Activated CD4-positive, alpha-beta T cell treated with anti-CD3 and anti-CD28 coated beads for 1 hour (primary cell): Measurements from ENCODE around the gene PARVA.

ENCODE experiments used
- DNase-seq: peaks from one replicate; pipeline ENCODE4 v3.0.0-alpha.2; 2020

The PARVA gene

DNA sequence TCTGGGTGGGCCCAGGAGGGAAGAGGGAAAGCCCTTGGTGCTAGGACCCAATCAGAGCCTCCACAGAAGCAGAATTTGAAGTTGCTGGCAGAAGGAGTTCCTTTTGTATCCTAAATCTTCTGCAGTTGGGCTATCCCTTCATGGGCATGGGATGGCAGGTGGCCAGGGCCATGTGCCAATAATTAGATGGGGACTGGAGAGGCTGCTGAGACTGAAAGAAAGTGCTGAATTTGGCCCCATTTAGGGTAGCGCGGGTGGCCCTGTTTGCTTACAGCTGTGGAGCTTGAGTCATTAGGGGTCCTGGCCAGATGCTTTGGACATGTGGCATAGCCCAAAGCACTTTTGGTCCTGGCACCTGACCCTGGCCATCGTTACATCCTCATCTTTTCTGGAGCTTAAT, 27.1 kb downstream of the PARVA start:
- DNase-seq: no peak

DNA sequence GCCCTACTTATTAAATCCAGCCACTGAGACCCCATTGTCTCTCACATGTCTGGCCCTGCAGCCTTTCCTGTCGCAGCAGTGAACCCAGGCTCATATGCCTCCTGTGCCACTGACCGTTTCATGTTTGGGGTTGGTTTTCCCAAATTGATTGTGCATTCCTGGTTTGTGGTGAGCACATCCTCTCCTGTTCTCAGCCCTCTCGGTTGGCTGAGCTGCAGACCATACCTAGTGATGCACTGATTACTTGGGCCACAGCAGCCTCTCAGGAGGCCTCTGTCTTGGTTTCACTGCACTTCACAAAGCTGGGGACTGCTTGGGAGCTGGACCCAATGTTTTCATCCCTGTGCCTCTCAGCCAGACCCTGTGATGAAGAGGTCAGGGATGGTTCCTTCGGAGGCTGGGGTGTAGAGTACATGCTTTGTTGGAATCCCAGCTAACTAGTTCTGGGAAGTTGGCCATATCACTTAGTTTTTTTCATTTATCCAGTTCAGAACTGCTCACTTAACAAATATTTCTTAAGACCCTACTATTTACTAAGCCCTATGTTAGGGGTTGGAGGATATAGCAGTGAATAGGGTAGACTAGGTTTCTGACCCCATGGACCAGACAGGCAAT, 30.9 kb downstream of the PARVA start:
- no peak for DNase-seq

GRCh38 chr11:12409621-12410005, 32.2 kb downstream of the PARVA start:
- DNase-seq: no peak

GRCh38 chr11:12410006-12410728, 32.8 kb downstream of the PARVA start:
- DNase-seq: no peak

- DNase-seq: no peak
Observed at GRCh38 chr11:12411393-12411792, 34.0 kb downstream of the PARVA start.

- DNase-seq: no peak
Observed at GRCh38 chr11:12411806-12412727, 34.7 kb downstream of the PARVA start.

DNA sequence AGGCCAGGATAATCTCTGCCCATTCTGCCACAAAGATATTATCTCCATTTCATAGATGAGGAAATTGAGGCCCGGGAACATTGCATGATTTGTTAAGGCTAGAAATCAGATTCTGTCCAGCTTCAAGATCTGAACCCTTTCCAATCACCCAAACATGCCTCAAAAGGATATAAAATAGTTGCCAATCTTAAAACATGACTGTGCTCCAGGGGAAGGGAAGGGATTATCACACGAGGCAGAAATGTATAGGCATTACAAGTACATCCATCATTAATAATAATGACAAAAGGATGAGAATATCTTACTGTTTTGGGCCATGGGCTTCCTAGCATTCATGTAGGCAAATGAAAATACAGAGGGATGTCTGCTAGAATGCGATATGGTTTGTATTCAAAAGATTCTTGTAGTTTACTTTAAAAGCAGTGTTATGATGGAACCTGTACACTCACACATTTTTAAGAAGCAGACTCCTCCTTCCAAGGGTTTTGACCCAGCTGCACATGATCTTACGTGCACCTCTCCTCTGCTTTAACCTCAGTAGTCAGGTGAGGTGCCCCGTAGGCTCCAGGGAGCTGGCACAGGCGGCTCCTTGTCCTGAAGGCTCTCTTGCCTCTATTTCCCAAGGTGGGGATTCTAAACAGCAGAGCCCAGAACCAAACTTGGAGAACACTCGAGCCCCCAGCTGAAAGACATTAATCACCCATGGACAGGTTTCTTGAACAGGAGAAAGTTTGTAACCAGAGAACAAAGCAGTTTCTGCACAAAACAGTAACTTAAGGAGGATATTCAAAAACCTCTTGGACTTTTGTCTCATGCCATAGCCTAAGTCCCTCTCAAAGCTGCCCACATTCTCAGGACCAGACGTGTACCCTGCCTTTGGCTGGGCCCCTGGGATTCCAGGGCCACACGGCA, 36.0 kb downstream of the PARVA start:
- no peak for DNase-seq

DNA sequence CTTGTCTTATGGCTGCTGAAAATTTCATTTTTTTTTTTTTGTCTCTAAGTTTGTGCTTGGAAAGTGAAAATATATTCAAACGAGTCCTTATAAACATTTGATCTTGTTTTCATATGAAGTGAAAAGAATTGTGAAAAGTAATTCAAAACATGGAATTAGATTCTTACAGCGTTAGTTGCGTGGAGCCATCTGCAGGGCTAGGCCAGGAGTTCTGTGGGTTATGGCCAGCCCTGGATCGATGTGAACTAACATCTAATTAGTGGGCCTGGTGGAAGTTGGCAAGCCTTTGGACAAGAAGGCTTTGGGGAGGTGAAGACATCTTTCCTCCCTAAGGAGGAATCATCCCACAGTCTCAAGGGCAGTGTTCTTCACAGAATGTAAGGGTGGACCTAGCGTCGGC, 37.2 kb downstream of the PARVA start:
- no peak for DNase-seq

- no peak for DNase-seq
Observed at GRCh38 chr11:12415342-12415966, 38.1 kb downstream of the PARVA start.

- DNase-seq: no peak
Observed at GRCh38 chr11:12416552-12416951, 39.2 kb downstream of the PARVA start.

DNA sequence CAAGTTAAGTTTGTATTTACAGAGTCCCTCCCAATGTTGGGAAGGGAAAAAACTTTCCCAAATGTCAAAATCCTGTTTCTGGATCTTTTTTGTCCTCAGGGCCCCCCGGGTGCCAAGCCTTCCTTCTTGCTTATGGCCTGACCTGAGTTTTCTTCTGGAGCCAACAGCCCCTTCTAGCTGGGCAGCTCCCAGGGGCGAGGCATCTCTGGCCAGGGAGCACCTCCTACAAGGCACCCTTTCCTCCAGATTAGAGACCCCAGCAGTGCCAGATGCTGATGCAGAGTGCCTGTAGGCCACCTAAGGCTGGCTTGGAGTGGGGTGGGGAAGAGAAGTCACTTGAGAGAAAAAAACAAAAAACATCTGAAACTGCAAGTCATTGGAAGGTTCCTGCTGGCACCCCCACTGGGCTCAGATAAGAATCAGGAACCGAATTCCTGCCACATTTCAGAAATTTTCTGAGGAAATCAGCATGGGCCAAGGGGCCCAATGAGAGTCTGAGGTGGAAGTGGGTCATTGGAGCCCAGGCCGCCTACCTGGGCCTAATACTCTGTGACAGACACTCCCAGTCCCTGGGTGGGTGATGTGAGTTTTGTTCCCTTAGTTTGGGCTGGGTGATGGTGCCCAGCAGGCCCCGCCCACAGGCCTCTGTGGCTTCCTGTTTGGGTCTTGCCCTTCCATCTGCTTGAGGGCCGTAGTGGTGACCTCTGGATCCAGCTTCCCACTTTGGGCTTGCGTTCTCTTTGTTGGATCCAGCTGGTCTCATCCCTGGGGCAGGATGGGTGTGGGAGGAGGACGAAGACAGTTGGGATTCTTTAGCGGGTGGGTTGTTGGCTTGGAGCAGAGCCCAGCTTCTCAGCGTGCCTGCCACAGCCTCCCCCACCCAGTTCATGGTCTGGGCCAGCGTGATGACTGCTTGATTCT, 40.6 kb downstream of the PARVA start:
- DNase-seq: no peak

- DNase-seq: no peak
Observed at GRCh38 chr11:12420040-12420439, 42.7 kb downstream of the PARVA start.

- no peak for DNase-seq
Observed at GRCh38 chr11:12420706-12421105, 43.3 kb downstream of the PARVA start.

- no peak for DNase-seq
Observed at GRCh38 chr11:12421386-12421785, 44.0 kb downstream of the PARVA start.

GRCh38 chr11:12426176-12426575, 48.8 kb downstream of the PARVA start:
- no peak for DNase-seq

DNA sequence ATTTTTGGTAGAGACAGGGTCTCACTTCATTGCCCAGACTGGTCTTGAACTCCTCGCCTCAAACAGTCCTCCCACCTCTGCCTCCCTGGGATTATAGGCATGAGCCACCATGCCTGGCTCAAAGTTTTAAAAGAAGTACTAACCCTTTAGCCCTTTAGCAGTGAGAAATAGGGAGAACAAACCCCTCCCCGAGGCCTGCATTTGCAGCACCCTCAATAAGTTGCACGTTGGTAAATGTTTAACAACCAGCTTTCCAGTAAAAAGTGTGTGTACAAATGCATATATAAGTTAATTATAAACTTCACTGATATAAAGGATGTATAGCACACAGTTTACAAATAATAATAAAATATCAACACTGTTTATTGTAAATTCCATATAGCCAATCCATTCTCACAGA, 51.8 kb downstream of the PARVA start:
- DNase-seq: no peak

- DNase-seq: no peak
Observed at GRCh38 chr11:12430351-12430750, 53.0 kb downstream of the PARVA start.

DNA sequence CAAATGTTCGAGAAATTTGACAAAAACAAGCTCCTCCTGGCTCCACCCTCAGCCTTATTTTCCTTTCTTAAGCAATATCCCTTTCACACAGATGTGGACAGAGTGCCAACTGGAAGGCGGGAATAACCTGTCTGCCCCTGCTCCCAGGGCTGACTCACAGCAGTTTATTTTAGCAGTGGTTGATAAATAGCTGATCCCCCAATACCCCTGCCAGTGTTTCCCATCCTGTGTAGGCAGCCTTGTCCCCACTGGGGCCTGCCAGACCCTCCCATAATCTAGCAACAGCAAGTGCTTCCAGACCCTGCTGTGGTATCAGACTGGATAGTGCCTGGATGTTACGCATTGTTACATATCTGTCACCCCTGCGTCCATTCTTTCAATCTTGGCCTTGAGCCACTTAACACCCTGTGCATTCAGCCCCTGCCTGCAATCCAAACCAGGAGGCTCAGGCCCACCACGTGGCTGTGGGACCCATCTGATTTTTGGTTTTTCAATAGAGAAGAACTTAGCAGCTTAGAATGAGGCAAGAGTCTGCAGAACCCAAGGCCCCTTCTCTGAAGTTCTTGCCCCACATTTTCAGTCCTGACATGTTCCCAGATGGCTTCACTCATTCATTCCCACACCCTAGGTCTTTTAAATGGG, 53.7 kb downstream of the PARVA start:
- DNase-seq: no peak

DNA sequence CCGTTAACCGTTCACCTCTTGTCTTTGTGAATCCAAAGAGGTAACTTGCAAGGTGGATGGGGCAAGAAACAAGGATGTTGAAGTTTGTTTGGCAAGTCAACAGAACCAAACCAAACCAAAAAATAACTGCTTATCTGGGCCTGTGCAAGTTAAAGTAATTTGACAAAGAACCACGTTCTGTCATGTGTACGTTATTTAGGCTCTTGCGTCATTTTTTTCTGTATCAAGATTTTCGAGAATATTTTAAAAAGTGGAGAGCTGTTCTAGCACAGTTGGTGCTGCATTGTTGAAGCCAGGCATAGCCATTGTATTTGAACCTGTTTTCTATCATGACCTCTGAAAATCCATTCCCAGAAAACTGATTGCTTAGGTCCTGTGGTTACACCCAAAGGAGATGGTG, 55.1 kb downstream of the PARVA start:
- DNase-seq: no peak

DNA sequence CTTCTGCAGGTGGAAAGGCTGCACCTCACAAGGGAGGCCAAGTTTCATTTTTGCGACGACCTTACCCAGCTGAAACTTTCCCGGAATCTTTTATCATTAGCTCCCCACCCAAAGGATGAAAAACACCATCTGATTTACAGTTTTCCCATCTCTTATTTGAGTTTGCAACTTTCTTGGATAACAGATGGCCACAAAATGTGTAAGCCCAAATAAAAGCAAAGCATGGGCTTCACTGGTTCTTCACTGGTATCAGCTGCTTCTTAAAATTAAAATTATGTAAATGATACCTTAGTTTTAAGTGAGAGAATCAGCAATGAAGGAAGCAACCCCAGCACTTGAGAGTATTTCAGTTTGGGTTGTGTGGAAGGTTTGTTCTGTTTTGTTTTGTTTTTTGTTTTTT, 55.8 kb downstream of the PARVA start:
- no peak for DNase-seq
